ENCODE results near the gene INSL3.
"Not testable (repeated sequence)": the region's sequence is repeated elsewhere in the genome, so short reads cannot be mapped to it uniquely, and the experiment has no call there.

INSL3 gene

DNA sequence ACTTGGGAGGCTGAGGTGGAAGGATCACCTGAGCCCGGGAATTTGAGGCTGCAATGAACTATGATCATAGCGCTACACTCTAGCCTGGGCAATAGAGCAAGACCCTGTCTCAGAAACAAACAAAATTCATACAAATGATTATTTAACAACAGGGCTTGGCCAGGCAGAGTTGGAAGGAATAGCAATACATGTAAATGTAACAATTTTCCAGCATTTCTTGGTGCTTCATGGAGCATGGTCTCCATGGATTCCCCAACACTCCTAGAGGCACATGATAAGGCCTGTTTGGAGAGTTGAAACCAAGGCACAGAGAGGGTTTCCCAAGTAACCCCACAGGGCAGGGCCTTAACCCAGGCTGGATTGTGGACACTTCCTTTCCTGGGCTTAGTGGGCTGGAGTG lies 10.2 kb downstream of the INSL3 start:
- DNase-seq, result no peak

- DNase-seq, result no peak
Observed at GRCh38 chr19:17807731-17808316, 13.5 kb downstream of the INSL3 start.

GRCh38 chr19:17806945-17807344 lies 14.4 kb downstream of the INSL3 start:
- no peak for DNase-seq

DNA sequence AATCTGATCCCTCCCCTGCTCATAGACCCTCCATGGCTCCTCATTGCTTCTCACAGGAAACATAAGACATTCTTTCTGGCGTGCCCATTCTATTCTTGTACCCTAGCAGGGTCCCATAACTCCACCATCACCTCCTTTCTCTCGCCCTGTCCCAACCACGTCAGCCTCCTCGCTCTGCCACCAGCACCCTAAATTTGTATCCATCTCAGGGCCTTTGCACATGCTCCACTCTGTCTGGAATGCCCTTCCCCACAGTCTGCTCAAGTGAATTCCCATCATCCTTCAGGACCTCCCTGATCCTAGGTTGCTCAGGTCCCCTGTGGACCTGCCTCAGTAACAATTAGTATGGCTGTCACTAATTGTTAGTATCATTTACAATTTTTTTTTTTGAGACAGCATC lies 15.9 kb downstream of the INSL3 start:
- DNase-seq, result no peak

DNA sequence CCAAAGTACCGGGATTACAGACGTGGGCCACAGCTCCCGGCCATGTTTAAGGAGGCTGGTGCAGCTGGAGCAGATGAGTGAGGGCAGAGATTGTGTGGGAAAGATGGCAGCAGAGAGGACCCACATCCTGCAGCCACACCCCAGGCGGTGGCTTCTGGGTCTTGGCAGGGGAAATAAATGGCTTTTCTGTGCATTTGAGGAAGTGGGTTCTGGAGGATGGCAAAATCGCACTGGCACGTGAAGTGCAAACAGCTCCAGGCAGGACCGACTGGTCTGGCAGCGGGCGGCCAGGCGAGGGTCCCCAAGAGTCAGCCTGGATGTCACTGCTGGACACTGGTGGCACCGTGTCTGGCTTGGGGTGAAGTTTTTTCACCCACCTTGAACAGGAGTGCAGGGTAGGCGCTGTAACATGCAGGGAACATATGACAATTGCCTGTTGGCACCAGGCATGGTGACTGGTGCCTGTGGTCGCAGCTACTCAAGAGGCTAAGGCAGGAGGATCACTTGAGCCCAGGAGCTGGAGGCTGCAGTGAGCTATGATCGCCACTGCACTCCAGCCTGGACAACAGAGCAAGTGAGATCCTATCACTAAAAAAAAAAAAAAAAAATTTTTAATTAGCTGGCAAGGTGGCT lies 17.9 kb downstream of the INSL3 start:
- peak; percentile 19 to 51 for DNase-seq

- no peak for DNase-seq
Observed at GRCh38 chr19:17802137-17802858, 19.0 kb downstream of the INSL3 start.

- DNase-seq, result not testable (repeated sequence)
Observed at GRCh38 chr19:17798599-17798998, 22.7 kb downstream of the INSL3 start.

- no peak for DNase-seq
Observed at GRCh38 chr19:17797424-17798201, 23.7 kb downstream of the INSL3 start.

DNA sequence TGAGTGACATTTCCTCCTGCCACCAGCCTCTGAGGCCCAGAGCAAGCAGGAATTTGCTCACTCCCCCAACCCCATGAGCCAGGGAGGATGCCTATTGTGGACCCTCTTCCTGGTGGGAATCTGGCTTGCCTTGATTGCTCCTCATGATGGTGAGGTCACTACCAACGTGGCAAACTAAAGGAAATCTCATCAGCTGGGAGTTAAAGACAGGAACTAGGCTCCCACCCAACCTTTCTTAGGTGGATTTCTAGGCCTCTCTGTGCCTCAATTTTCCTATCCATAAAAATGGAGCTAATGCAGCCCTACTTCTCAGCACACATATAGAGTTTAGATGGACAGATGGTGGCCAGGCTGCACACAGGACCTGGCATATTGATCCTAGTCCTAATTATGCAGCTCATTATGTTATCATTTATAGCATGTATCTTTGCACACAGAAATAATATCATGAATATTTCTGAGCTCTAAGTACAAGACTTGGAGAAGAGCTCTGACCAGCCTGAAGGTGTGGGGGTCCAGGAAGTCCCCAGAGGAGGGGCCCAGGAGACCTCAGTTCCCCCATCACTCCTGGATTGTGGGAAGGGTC lies 24.4 kb downstream of the INSL3 start:
- no peak for DNase-seq

- no peak for DNase-seq
Observed at GRCh38 chr19:17796013-17796837, 25.1 kb downstream of the INSL3 start.

DNA sequence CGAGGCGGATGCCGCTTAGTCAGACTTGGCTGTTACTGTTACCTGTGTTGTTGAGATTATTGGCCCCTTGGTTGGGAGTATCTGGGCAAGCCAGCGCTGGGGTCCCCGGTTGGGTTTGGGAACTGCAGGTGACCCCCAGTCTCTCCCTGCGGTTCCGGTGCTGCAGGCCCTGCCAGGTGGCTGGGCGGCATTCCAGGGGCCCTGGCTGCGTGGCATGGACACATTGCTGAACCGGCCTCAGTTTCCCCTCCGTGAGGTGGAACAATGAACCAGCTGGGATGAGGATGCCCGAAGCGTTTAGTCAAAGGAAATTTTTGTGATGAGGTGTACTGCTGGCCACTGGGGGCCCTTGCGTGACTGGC lies 25.8 kb downstream of the INSL3 start:
- DNase-seq, result no peak

- no peak for DNase-seq
Observed at GRCh38 chr19:17794731-17795494, 26.4 kb downstream of the INSL3 start, which contains the start of gene B3GNT3. B3GNT3 (plus strand) TSS chr19:17795138; CDS start chr19:17807808, 12,670 bp downstream.

- no peak for DNase-seq
Observed at GRCh38 chr19:17794412-17794730, 26.9 kb downstream of the INSL3 start.

- no peak for DNase-seq
Observed at GRCh38 chr19:17790059-17790780, 31.1 kb downstream of the INSL3 start.

- DNase-seq, result no peak
Observed at GRCh38 chr19:17788632-17789031, 32.7 kb downstream of the INSL3 start.

DNA sequence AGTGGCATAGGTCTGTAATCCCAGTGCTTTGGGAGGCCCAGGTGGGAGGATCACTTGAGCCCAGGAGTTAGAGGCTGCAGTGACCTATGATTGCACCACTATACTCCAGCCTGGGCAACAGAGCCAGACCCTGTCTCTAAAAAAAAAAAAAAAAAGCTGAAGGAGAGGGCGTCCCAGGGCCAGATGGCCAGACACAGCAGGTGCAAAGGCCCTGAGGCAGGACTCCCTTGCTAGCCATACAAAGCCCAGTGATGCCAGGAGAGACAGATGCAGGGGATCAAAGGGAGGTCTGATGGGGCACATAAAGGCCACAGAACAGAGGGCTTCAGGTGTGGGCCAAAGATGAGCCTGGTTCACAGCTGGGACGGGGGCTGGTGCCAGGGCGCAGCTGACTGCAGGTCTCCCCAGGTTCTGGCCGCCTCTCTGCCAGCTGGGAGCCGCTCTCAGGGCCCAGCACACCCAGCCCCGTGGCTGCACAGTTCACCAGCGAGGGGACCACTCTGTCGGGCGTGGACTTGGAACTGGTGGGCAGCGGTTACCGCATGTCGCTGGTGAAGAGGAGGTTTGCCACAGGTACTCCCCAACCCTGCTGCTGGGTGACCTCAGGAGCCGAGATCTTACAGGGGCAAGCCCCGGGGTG lies 33.9 kb downstream of the INSL3 start:
- DNase-seq, result no peak

GRCh38 chr19:17784201-17785008 lies 36.9 kb downstream of the INSL3 start:
- peak; percentile 70 to 76 for DNase-seq

DNA sequence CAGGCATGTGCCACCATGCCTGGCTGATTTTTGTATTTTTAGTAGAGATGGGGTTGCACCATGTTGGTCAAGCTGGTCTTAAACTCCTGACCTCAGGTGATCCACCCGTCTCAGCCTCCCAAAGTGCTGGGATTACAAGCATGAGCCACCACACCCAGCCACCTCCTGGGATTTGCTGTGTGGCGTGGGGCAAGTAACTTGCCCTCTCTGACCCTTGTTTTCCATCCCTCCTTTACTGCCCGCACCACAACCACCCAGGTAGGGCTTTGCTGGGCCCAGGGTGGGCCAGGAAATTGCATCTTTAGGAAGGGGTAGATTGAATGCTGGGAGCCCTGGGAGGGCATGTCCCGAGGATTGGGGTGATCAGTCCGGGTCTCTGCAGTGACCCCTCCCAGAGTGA lies 37.6 kb downstream of the INSL3 start:
- DNase-seq, result not testable (repeated sequence)

DNA sequence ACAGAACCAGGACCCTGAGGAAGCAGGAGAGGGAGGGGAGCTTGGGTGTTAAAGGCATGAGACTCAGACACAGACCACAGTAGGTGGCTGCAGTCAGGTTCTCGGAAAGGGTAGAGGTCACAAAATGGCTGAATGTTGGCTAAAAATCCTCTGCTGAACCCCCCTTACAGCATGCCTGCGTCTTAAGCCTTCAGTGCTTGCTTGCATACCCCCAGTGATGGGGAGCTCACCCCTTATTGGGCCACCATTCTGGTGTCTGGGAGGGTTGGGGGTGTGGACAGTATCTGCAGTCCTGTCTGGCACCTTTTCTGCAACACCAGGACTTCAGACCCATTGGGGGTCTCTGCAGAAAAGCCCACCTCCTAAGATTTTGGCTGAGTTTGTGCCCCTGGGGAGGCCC lies 40.5 kb downstream of the INSL3 start:
- DNase-seq, result no peak
